IMR-90 (cell line): ENCODE data around the gene MRPS35. TPM values are rescaled to one million over a fixed set of nuclear protein-coding genes. Genes with fewer than 3 reads are reported as not detected.

Experiments
- ATAC-seq: fragments of 200-7000 bp; cut with Tn5 transposase; 2 replicates; pipeline ENCODE4 v1.9.1; 2020; ENCODE audit warnings: low read depth, mild to moderate bottlenecking, moderate library complexity
- BruUV-seq: library from RNA; stranded (reverse); fragments of 400-500 nt; replicated peaks from 2 replicates; lab custom pipeline; 2021; lab: Mats Ljungman, UMichigan
- CTCF ChIA-PET: fragments of 300-600 bp; formaldehyde crosslinking; extraction: SDS; loops from one replicate; lab custom pipeline; 2021; ENCODE audit warnings: antibody characterized with exemption; lab: Yijun Ruan, JAX
- POLR2A ChIA-PET: fragments of 300-600 bp; sonication (Branson Sonifier 250); formaldehyde crosslinking; loops from one replicate; lab custom pipeline; 2022; ENCODE audit warnings: antibody characterized with exemption; ENCODE audit not compliant: unreplicated experiment; lab: Charles Lee
- DNase-seq: peaks from one replicate; pipeline ENCODE4 v3.0.0; 2013
- H2AFZ ChIP-seq: replicated peaks from 2 replicates; pipeline ENCODE3; 2013; ENCODE audit warnings: low read length, mild to moderate bottlenecking; ENCODE audit not compliant: poor library complexity
- H2AK5ac ChIP-seq: 2 replicates; pipeline ENCODE4 v1.6.1; 2013; ENCODE audit warnings: low read depth, low read length, inconsistent platforms
- H2AK9ac ChIP-seq: replicated peaks from 2 replicates; pipeline ENCODE3; 2013; ENCODE audit warnings: mild to moderate bottlenecking, low read depth, low read length, moderate library complexity; ENCODE audit not compliant: poor library complexity
- H2BK120ac ChIP-seq: 2 replicates; pipeline ENCODE4 v1.6.1; 2013; ENCODE audit warnings: low read depth, low read length, inconsistent platforms
- H2BK15ac ChIP-seq: 3 replicates; pipeline ENCODE4 v1.6.1; 2013; ENCODE audit warnings: low read depth, low read length, inconsistent platforms
- H2BK20ac ChIP-seq: 2 replicates; pipeline ENCODE4 v1.6.1; 2013; ENCODE audit warnings: low read depth, mild to moderate bottlenecking, inconsistent platforms, low read length, moderate library complexity
- H2BK5ac ChIP-seq: 2 replicates; pipeline ENCODE4 v1.6.1; 2013; ENCODE audit warnings: mild to moderate bottlenecking, low read depth, low read length, inconsistent platforms; ENCODE audit not compliant: poor library complexity, severe bottlenecking
- H3K14ac ChIP-seq: replicated peaks from 2 replicates; pipeline ENCODE4 v1.6.1; 2013; ENCODE audit warnings: low read depth, low read length, inconsistent platforms
- H3K18ac ChIP-seq: 2 replicates; pipeline ENCODE4 v1.6.1; 2013; ENCODE audit warnings: low read depth, low read length, control low read depth
- H3K23ac ChIP-seq: 2 replicates; pipeline ENCODE4 v1.6.1; 2013; ENCODE audit warnings: low read depth, low read length, inconsistent platforms
- H3K27ac ChIP-seq: 2 replicates; pipeline ENCODE4 v1.5.1; 2013; ENCODE audit warnings: mild to moderate bottlenecking, control low read depth, low read length; ENCODE audit not compliant: insufficient read depth
- H3K27me3 ChIP-seq: 2 replicates; pipeline ENCODE4 v1.6.1; 2013; ENCODE audit warnings: low read length; ENCODE audit not compliant: control insufficient read depth, insufficient read depth
- H3K36me3 ChIP-seq: 2 replicates; pipeline ENCODE4 v1.6.1; 2013; ENCODE audit warnings: low read length, mixed read lengths; ENCODE audit not compliant: control insufficient read depth, insufficient read depth
- H3K4ac ChIP-seq: 2 replicates; pipeline ENCODE4 v1.6.1; 2013; ENCODE audit warnings: low read depth, low read length, inconsistent platforms
- H3K4me1 ChIP-seq: 2 replicates; pipeline ENCODE4 v1.6.1; 2013; ENCODE audit warnings: low read length, mixed read lengths; ENCODE audit not compliant: control insufficient read depth, insufficient read depth
- H3K4me2 ChIP-seq: 2 replicates; pipeline ENCODE4 v1.6.1; 2013; ENCODE audit warnings: low read depth, mild to moderate bottlenecking, control low read depth, low read length, moderate library complexity
- H3K4me3 ChIP-seq: 2 replicates; pipeline ENCODE4 v1.5.1; 2013; ENCODE audit warnings: low read depth, mild to moderate bottlenecking, control low read depth, low read length, moderate library complexity; ENCODE audit not compliant: insufficient read depth
- H3K56ac ChIP-seq: 2 replicates; pipeline ENCODE4 v1.6.1; 2013; ENCODE audit warnings: low read length, inconsistent platforms; ENCODE audit not compliant: insufficient read depth; ENCODE audit errors: extremely low read depth
- H3K79me1 ChIP-seq, 2 experiments: 2 replicates each; pipeline ENCODE4 v1.6.1; 2013; ENCODE audit warnings: low read length in 2 of 2, inconsistent platforms in 1 of 2, low read depth in 1 of 2
- H3K9ac ChIP-seq: 2 replicates; pipeline ENCODE4 v1.6.1; 2013; ENCODE audit warnings: low read depth, low read length, control low read depth
- H3K9me1 ChIP-seq: 2 replicates; pipeline ENCODE4 v1.6.1; 2013; ENCODE audit warnings: low read length, inconsistent platforms; ENCODE audit not compliant: insufficient read depth
- H3K9me3 ChIP-seq: 2 replicates; pipeline ENCODE4 v1.6.1; 2013; ENCODE audit warnings: low read length; ENCODE audit not compliant: control insufficient read depth, insufficient read depth
- H4K20me1 ChIP-seq: 2 replicates; pipeline ENCODE4 v1.6.1; 2013; ENCODE audit warnings: low read length, inconsistent platforms; ENCODE audit not compliant: insufficient read depth
- H4K5ac ChIP-seq: 2 replicates; pipeline ENCODE4 v1.6.1; 2013; ENCODE audit warnings: mild to moderate bottlenecking, low read depth, low read length, control low read depth
- H4K8ac ChIP-seq, 2 experiments: 2 replicates each; pipeline ENCODE4 v1.6.1; 2013; ENCODE audit warnings: low read depth in 2 of 2, low read length in 2 of 2, control low read depth in 1 of 2, inconsistent platforms in 1 of 2
- H4K91ac ChIP-seq: 2 replicates; pipeline ENCODE4 v1.6.1; 2013; ENCODE audit warnings: low read depth, low read length, inconsistent platforms; ENCODE audit not compliant: insufficient read depth
- CTCF ChIP-seq: conservative IDR thresholded peaks from 2 replicates; pipeline ENCODE4 v1.5.1; 2012; ENCODE audit warnings: mild to moderate bottlenecking, low read depth, low read length, improper control_type of control experiment
- ELK1 ChIP-seq: fragments of 150-350 bp; IDR thresholded peaks from 2 replicates; pipeline ENCODE4 v1.6.1; 2016; ENCODE audit warnings: low read depth, mild to moderate bottlenecking, low read length, moderate library complexity, borderline replicate concordance
- MAZ ChIP-seq: IDR thresholded peaks from 2 replicates; pipeline ENCODE4 v1.6.1; 2012; ENCODE audit warnings: low read depth, mild to moderate bottlenecking, low read length, improper control_type of control experiment, moderate library complexity, borderline replicate concordance
- POLR2A ChIP-seq: IDR thresholded peaks from 2 replicates; pipeline ENCODE4 v1.6.1; 2012; ENCODE audit warnings: mild to moderate bottlenecking, low read depth, low read length
- RAD21 ChIP-seq: IDR thresholded peaks from 2 replicates; pipeline ENCODE4 v1.6.1; 2012; ENCODE audit warnings: low read length, improper control_type of control experiment
- RFX5 ChIP-seq: IDR thresholded peaks from 2 replicates; pipeline ENCODE4 v1.8.0; 2012; ENCODE audit warnings: low read depth, mild to moderate bottlenecking, low read length, moderate library complexity
- SMC3 ChIP-seq: fragments of 150-350 bp; IDR thresholded peaks from 2 replicates; pipeline ENCODE4 v1.6.1; 2016; ENCODE audit warnings: low read depth, mild to moderate bottlenecking, antibody characterized with exemption, low read length, moderate library complexity
- WGBS, 2 experiments: methylation state at CpG; one replicate each; pipeline versions ENCODE4 v1.1.5 to v1.1.7; 2013; ENCODE audit warnings: missing lambda C conversion rate in 2 of 2; ENCODE audit not compliant: insufficient read length in 1 of 2; ENCODE audit errors: extremely low coverage in 2 of 2; 5-methylcytosine and 5-hydroxymethylcytosine counted together
- dilution Hi-C: fragments of 300-500 bp; cut with HindIII; formaldehyde crosslinking; loops from one replicate; pipeline ENCODE4 v1.14.3; 2018; ENCODE audit warnings: low sequenced_read_pairs; ENCODE audit not compliant: unreplicated experiment
- in situ Hi-C: fragments of 300-500 bp; cut with MboI; formaldehyde crosslinking; loops from 3 replicates; pipeline ENCODE4 v1.14.3; 2019; ENCODE audit warnings: low sequenced_read_pairs, inconsistent platforms, mixed read lengths
- intact Hi-C: fragments of 100-400 bp; cut with micrococcal nuclease; formaldehyde crosslinking; loops from 2 replicates; pipeline ENCODE4 v1.10.0; 2022
- polyA plus RNA-seq, 3 experiments: library from polyadenylated mRNA; depleted of rRNA; stranded (reverse); fragments of >200 nt; gene quantifications; 2 replicates each; pipeline ENCODE4 v1.2.3, GENCODE V29; 2012; ENCODE audit warnings: low replicate concordance in 1 of 3
- total RNA-seq: library from RNA; depleted of rRNA; stranded (reverse); fragments of >200 nt; gene quantifications from 2 replicates; pipeline ENCODE4 v1.2.3, GENCODE V29; 2012

MRPS35 gene
- total and polyA plus RNA-seq, 2 of the 4 experiments (the other 2 are of a cell fraction), result 27.4 to 40.1 TPM

GRCh38 chr12:27796128-27796527 is 85.5 kb downstream of the MRPS35 start:
- Histone ChIP-seq H2BK15ac (no peak overlapping the region), H3K27me3 (no peaks in the 10 kb centered on the region), H3K14ac (no peak overlapping the region), H2AK5ac (no peak overlapping the region), H3K56ac (no peak overlapping the region), H3K9me1 (peaks cover 12% of the 10 kb centered on the region), H4K8ac (no peak overlapping the region), H3K27ac (no peak overlapping the region), H2BK5ac (no peak overlapping the region), H3K9ac (no peak overlapping the region), H2BK120ac (no peak overlapping the region), H2BK20ac (no peak overlapping the region), H3K4me3 (no peak overlapping the region), H4K5ac (no peak overlapping the region), H2AFZ (no peak overlapping the region), H3K4me1 (no peaks in the 10 kb centered on the region; the same call in 1 of the 2 replicates), H3K4me2 (no peak overlapping the region), H3K18ac (no peak overlapping the region), H4K91ac (no peak overlapping the region), H4K20me1 (peaks cover 7% of the 10 kb centered on the region), H2AK9ac (no peak overlapping the region), H3K4ac (no peak overlapping the region), H3K23ac (no peak overlapping the region), H3K79me1 (peaks cover 15 to 55% of the 10 kb centered on the region in 2 experiments), H3K9me3 (no peaks in the 10 kb centered on the region), H3K36me3 (peaks cover 34% of the 10 kb centered on the region)
- ChIA-PET POLR2A (interaction anchor here (0.6 kb wide), 1 partner anchor 217 kb away, joined by 4 read pairs; no protein-coding TSS in a partner anchor), CTCF (interaction anchor here (1.5 kb wide), 1 partner anchor 25 kb away, joined by 3 read pairs; no protein-coding TSS in a partner anchor)
- ATAC-seq (no peak), DNase-seq (no peak)
- 67% methylated on average over 1 of the region's 7 CpGs; no CpG with 5 or more reads in 1 of the 2 experiments for WGBS, 2 experiments
- intact Hi-C loops, result no loop called here
- TF ChIP-seq RAD21 (no peak), ELK1 (no peak), RFX5 (no peak), CTCF (no peak), POLR2A (no peak), SMC3 (no peak), MAZ (no peak)
- BruUV-seq, result no TSS peak
- in situ Hi-C loops, result no loop called here
- dilution Hi-C loops, result no loop called here
